ENCODE results near the gene CMIP. TPM values are rescaled to one million over a fixed set of nuclear protein-coding genes. Genes with fewer than 3 reads are reported as not detected.

The CMIP gene
- total RNA-seq, 1 experiment from 2014 or later, result 48.2 TPM

GRCh38 chr16:81709016-81709900 is 264.6 kb downstream of the CMIP start:
- no peaks in the 10 kb centered on the region for H3K79me2 ChIP-seq (ENCODE audit: insufficient read depth, low read length)
- peaks cover 18 to 37% (median 26%) of the 10 kb centered on the region in 3 experiments; a peak in 6 of 7 replicates for H3K36me3 Mint-ChIP-seq (ENCODE audit: insufficient read depth in 1 of 3, low read depth in 3 of 3)
- no peak overlapping the region for H2BK20ac ChIP-seq (ENCODE audit: low read depth, low read length, poor library complexity, severe bottlenecking)
- H2AFZ ChIP-seq (ENCODE audit: low read length), result no peak overlapping the region
- no peaks in the 10 kb centered on the region for H3K27me3 ChIP-seq (ENCODE audit: insufficient read depth, low read length)
- no peaks in the 10 kb centered on the region for H4K20me1 ChIP-seq (ENCODE audit: control insufficient read depth, insufficient read depth, insufficient read length)
- H3K27me3 Mint-ChIP-seq (ENCODE audit: low read depth), result no peaks in the 10 kb centered on the region
- no peak overlapping the region for H4K5ac ChIP-seq (ENCODE audit: insufficient read length, low read depth, low read length)
- H3K4me1 ChIP-seq (ENCODE audit: insufficient read depth, low read length), result no peaks in the 10 kb centered on the region; the same call in 1 of the 2 replicates
- H3K27ac Mint-ChIP-seq, result peak overlapping the region in 1 of 3 experiments; percentile 19; a peak in 2 of 7 replicates
- no peak for TF ChIP-seq CTCF (conservative IDR thresholded peaks at IDR 0.05)
- WGBS (ENCODE audit: extremely low coverage, insufficient read length, low lambda C conversion rate), result no CpG with 5 or more reads among the region's 21 CpGs
- H3K14ac ChIP-seq (ENCODE audit: insufficient read depth, low read length), result no peak overlapping the region
- H2BK15ac ChIP-seq (ENCODE audit: low read depth, low read length), result no peak overlapping the region
- no peak overlapping the region for H3K4me2 ChIP-seq (ENCODE audit: insufficient read depth, insufficient read length, low read length)
- no peak overlapping the region for H3K18ac ChIP-seq (ENCODE audit: insufficient read length, low read depth, low read length)
- H3K4me1 Mint-ChIP-seq, result peaks cover 33 to 46% of the 10 kb centered on the region in 2 experiments
- H3K23me2 ChIP-seq (ENCODE audit: insufficient read length, low read depth, low read length, poor library complexity, severe bottlenecking), result no peaks in the 10 kb centered on the region
- no peak overlapping the region for H2BK12ac ChIP-seq (ENCODE audit: insufficient read length, low read depth, low read length)
- H3K79me1 ChIP-seq (ENCODE audit: insufficient read depth, low read depth, low read length, poor library complexity, severe bottlenecking), result no peaks in the 10 kb centered on the region
- H3K23ac ChIP-seq (ENCODE audit: insufficient read length, low read depth, low read length), result no peak overlapping the region
- H3K4me3 Mint-ChIP-seq, result no peak overlapping the region; a peak in 1 of 5 replicates
- H3K9ac ChIP-seq (ENCODE audit: extremely low read depth, insufficient read length, low read length), result no peak overlapping the region
- H3K56ac ChIP-seq (ENCODE audit: insufficient read length, low read depth, low read length), result no peak overlapping the region
- H2AK5ac ChIP-seq (ENCODE audit: insufficient read length, low read length), result no peak overlapping the region
- no peak overlapping the region for H3T11ph ChIP-seq (ENCODE audit: low read length)
- H3K9me3 Mint-ChIP-seq, result no peaks in the 10 kb centered on the region
- H2BK120ac ChIP-seq (ENCODE audit: low read depth, low read length, poor library complexity, severe bottlenecking), result no peak overlapping the region
- H3K27ac ChIP-seq (ENCODE audit: insufficient read length, low read depth, low read length), result no peak overlapping the region
- no peak for DNase-seq
- H4K91ac ChIP-seq (ENCODE audit: insufficient read length, low read depth, low read length), result no peak overlapping the region
- no peak overlapping the region for H3K4ac ChIP-seq (ENCODE audit: low read depth, low read length)
- H3K9me3 ChIP-seq (ENCODE audit: control insufficient read depth, low read depth, low read length), result no peaks in the 10 kb centered on the region
- no peak overlapping the region for H4K8ac ChIP-seq (replicated peaks; ENCODE audit: insufficient read length, low read depth, low read length)
- no peak overlapping the region for H2BK5ac ChIP-seq (ENCODE audit: insufficient read length, low read length)

Measured in H9 (cell line).